Measurements from ENCODE around the gene SMAD2.

SMAD2 gene

DNA sequence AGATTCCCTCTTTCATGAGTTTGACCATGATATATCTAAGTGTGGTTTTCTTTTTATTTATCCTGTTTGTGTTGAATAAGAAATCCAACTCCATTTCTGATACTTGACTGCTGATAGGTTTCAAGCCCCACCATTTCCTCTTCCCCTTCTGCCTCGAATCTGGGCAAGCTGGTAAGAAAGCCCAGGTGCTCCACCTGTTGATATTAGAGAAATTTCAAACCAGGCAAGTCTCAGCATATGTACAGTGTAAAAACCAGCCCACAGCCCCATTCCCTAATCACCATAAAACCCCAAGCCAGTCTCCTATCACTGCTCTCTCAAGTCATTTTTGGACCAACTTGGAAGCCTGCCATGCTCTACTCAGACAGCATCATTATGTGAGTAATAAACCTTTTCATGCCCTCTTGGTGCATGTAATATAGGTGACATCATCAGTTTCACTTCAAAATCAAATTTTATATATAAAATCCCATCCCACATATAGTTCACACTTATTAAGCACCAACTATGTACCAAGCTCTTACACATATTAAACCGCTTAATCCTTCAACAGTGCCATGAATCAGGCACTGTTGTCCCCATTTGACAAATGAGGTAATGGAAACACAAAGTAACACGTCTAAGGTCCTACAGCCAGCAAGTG is 46.6 kb downstream of the SMAD2 start:
- Histone ChIP-seq H3F3A (ENCODE audit: insufficient read depth, low read length) (no peaks in the 10 kb centered on the region), H3K9me2 (replicated peaks; ENCODE audit: insufficient read depth, low read length) (no peaks in the 10 kb centered on the region), H3K9ac (ENCODE audit: low read length) (no peak overlapping the region), H3K79me2 (ENCODE audit: low read length) (peaks cover 40% of the 10 kb centered on the region), H3K4me1 (ENCODE audit: low read length) (no peaks in the 10 kb centered on the region), H3K27me3 (replicated peaks; ENCODE audit: insufficient read depth, low read length) (no peaks in the 10 kb centered on the region), H3K9me3 (replicated peaks; ENCODE audit: insufficient read depth, low read length) (no peaks in the 10 kb centered on the region), H2AFZ (ENCODE audit: low read length) (no peak overlapping the region), H3K27ac (ENCODE audit: low read length) (no peak overlapping the region), H3K4me3 (ENCODE audit: low read length) (no peak overlapping the region), H4K20me1 (ENCODE audit: insufficient read depth, low read length) (no peaks in the 10 kb centered on the region), H3K36me3 (replicated peaks; ENCODE audit: insufficient read depth, low read length) (peaks cover 4% of the 10 kb centered on the region; the same call in 1 of the 2 replicates), H3K4me2 (ENCODE audit: low read depth, low read length) (no peak overlapping the region)
- TF ChIP-seq, protein P1, sequence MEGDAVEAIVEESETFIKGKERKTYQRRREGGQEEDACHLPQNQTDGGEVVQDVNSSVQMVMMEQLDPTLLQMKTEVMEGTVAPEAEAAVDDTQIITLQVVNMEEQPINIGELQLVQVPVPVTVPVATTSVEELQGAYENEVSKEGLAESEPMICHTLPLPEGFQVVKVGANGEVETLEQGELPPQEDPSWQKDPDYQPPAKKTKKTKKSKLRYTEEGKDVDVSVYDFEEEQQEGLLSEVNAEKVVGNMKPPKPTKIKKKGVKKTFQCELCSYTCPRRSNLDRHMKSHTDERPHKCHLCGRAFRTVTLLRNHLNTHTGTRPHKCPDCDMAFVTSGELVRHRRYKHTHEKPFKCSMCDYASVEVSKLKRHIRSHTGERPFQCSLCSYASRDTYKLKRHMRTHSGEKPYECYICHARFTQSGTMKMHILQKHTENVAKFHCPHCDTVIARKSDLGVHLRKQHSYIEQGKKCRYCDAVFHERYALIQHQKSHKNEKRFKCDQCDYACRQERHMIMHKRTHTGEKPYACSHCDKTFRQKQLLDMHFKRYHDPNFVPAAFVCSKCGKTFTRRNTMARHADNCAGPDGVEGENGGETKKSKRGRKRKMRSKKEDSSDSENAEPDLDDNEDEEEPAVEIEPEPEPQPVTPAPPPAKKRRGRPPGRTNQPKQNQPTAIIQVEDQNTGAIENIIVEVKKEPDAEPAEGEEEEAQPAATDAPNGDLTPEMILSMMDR (IDR thresholded peaks at IDR 0.05; ENCODE audit: low read length), result no peak
- TF ChIP-seq EZH2phosphoT487 (IDR thresholded peaks at IDR 0.05; ENCODE audit: low read length) (no peak), EZH2 (optimal IDR thresholded peaks at IDR 0.05; ENCODE audit: low read depth, low read length) (no peak)
- DNase-seq, result no peak

DNA sequence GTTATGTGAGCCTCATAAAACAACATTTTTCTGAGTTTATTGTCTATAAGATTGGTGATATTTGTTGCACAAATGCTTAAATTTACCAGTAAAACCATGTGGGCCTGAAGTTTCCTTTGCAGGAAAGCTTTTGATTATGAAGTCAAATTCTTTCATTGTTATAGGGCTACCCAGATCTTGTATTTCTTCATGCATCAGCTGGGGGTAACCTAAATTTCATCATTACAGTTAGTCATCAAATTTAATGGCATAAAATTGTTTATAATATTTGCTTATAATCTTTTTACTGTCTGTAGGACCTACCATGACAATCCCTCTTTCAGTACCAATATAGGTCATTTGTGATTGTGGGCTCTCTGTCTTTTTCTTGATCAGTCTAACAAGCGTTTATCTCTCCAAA is 47.8 kb downstream of the SMAD2 start:
- no peaks in the 10 kb centered on the region for H3K9me2 ChIP-seq (replicated peaks; ENCODE audit: insufficient read depth, low read length)
- H2AFZ ChIP-seq (ENCODE audit: low read length), result no peak overlapping the region
- H3K27ac ChIP-seq (ENCODE audit: low read length), result no peak overlapping the region
- peaks cover 35% of the 10 kb centered on the region for H3K79me2 ChIP-seq (ENCODE audit: low read length)
- no peaks in the 10 kb centered on the region for H3K4me1 ChIP-seq (ENCODE audit: low read length)
- no peak for DNase-seq
- no peaks in the 10 kb centered on the region for H3K27me3 ChIP-seq (replicated peaks; ENCODE audit: insufficient read depth, low read length)
- TF ChIP-seq, protein P1 (IDR thresholded peaks at IDR 0.05; ENCODE audit: low read length), result no peak
- TF ChIP-seq EZH2phosphoT487 (IDR thresholded peaks at IDR 0.05; ENCODE audit: low read length), result no peak
- no peak for TF ChIP-seq EZH2 (optimal IDR thresholded peaks at IDR 0.05; ENCODE audit: low read depth, low read length)
- no peaks in the 10 kb centered on the region for H3F3A ChIP-seq (ENCODE audit: insufficient read depth, low read length)
- no peak overlapping the region for H3K9ac ChIP-seq (ENCODE audit: low read length)
- no peak overlapping the region for H3K4me3 ChIP-seq (ENCODE audit: low read length)
- H3K4me2 ChIP-seq (ENCODE audit: low read depth, low read length), result no peak overlapping the region
- H4K20me1 ChIP-seq (ENCODE audit: insufficient read depth, low read length), result no peaks in the 10 kb centered on the region
- H3K36me3 ChIP-seq (replicated peaks; ENCODE audit: insufficient read depth, low read length), result peaks cover 4% of the 10 kb centered on the region; the same call in 1 of the 2 replicates
- no peaks in the 10 kb centered on the region for H3K9me3 ChIP-seq (replicated peaks; ENCODE audit: insufficient read depth, low read length)

DNA sequence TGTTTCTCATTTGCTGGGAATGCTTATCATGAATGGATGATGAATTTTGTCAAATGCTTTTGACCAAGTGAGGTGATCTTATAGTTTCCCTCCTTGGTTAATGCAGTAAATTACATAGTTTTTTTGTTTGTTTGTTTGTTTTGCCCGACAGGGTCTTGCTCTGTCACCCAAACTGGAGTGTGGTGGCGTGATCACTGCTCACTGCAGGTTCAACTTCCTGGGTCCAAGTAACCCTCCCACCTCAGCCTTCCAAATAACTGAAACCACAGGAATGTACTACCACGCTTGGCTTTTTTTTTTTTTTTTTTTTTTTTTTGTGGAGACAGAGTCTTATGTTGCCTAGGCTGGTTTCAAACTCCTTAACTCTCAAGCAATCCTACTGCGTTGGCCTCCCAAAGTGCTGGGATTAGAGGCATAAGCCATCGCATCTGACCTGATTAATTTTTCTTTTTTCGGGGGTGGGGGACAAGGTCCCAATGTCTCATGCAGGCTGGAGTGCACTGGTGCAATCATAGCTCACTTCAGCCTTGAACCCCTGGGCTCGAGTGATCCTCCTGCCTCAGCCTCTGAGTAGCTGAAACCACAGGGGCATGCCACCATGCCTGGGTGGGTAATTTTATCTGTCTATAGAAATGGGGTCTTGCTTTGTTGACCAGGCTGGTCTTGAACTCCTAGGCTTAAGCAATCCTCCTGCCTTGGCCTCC is 48.6 kb downstream of the SMAD2 start:
- DNase-seq, result no peak
- H3K9me3 ChIP-seq (replicated peaks; ENCODE audit: insufficient read depth, low read length), result no peaks in the 10 kb centered on the region
- TF ChIP-seq, protein P1 (IDR thresholded peaks at IDR 0.05; ENCODE audit: low read length), result no peak
- no peak for TF ChIP-seq EZH2 (optimal IDR thresholded peaks at IDR 0.05; ENCODE audit: low read depth, low read length)
- TF ChIP-seq EZH2phosphoT487 (IDR thresholded peaks at IDR 0.05; ENCODE audit: low read length), result no peak
- peaks cover 4% of the 10 kb centered on the region; the same call in 1 of the 2 replicates for H3K36me3 ChIP-seq (replicated peaks; ENCODE audit: insufficient read depth, low read length)
- H3F3A ChIP-seq (ENCODE audit: insufficient read depth, low read length), result no peaks in the 10 kb centered on the region
- H3K4me3 ChIP-seq (ENCODE audit: low read length), result no peak overlapping the region
- no peaks in the 10 kb centered on the region for H3K27me3 ChIP-seq (replicated peaks; ENCODE audit: insufficient read depth, low read length)
- H3K4me2 ChIP-seq (ENCODE audit: low read depth, low read length), result no peak overlapping the region
- H2AFZ ChIP-seq (ENCODE audit: low read length), result no peak overlapping the region
- H3K27ac ChIP-seq (ENCODE audit: low read length), result no peak overlapping the region
- no peaks in the 10 kb centered on the region for H4K20me1 ChIP-seq (ENCODE audit: insufficient read depth, low read length)
- no peaks in the 10 kb centered on the region for H3K4me1 ChIP-seq (ENCODE audit: low read length)
- H3K9ac ChIP-seq (ENCODE audit: low read length), result no peak overlapping the region
- peaks cover 34% of the 10 kb centered on the region for H3K79me2 ChIP-seq (ENCODE audit: low read length)
- H3K9me2 ChIP-seq (replicated peaks; ENCODE audit: insufficient read depth, low read length), result no peaks in the 10 kb centered on the region
